Gastrocnemius medialis (tissue), 4 donors: Measurements from ENCODE around the gene SERTAD1.

Experiments
- CTCF ChIP-seq, 5 experiments: fragments of 450-650 bp in 3 of 5; fragments of 200-600 bp in 2 of 5; sonication (generic) in 2 of 5; IDR thresholded peaks in 4 of 5; conservative IDR thresholded peaks in 1 of 5; 1 replicate in 4 of 5; 2 replicates in 1 of 5; pipeline ENCODE4 v1.5.1; 2016 to 2019; ENCODE audit warnings: antibody characterized with exemption in 5 of 5, mild to moderate bottlenecking in 3 of 5, moderate library complexity in 3 of 5
- POLR2A ChIP-seq, 2 donors: fragments of 450-650 bp; IDR thresholded peaks; one replicate each; pipeline ENCODE4 v1.6.1; 2017; ENCODE audit warnings: antibody characterized with exemption in 2 of 2, mild to moderate bottlenecking in 2 of 2, moderate library complexity in 2 of 2

- TF ChIP-seq CTCF (IDR thresholded peaks at IDR 0.05 in 4 of 5, conservative IDR thresholded peaks at IDR 0.05 in 1 of 5) (no peak), POLR2A (IDR thresholded peaks at IDR 0.05) (no peak)
Observed at GRCh38 chr19:40414542-40415535, 11.0 kb downstream of the SERTAD1 start.
